DMS79 (cell line): ENCODE data around the gene LIG4.

Source experiments
- DNase-seq: peaks from one replicate; lab custom pipeline; 2025; lab: John Stamatoyannopoulos, UW

LIG4 gene

GRCh38 chr13:108193806-108194205 lies 21.5 kb downstream of the LIG4 start:
- DNase-seq: no peak

- no peak for DNase-seq
Observed at GRCh38 chr13:108190897-108191296, 24.4 kb downstream of the LIG4 start.

- no peak for DNase-seq
Observed at GRCh38 chr13:108188260-108188659, 27.1 kb downstream of the LIG4 start.

GRCh38 chr13:108185223-108185622 lies 30.1 kb downstream of the LIG4 start:
- no peak for DNase-seq

DNA sequence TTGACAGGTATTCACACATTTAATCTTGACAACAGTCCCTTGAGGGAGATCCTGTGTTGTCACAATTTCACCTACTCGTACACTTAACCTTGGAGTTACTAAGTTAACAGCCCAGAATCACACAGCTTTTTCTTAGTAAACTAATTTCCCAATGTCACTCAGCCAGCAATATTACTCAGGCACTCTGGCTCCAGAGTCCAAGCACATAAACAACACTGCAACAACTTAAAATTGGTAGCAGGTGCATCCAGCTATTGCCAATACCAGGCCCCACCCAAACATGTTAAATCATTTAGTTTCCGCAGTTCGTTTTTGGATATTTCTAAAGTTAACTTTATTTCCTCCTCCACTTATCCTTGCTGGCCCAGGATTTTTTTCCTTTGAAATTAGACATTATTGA lies 32.7 kb downstream of the LIG4 start:
- no peak for DNase-seq

- no peak for DNase-seq
Observed at GRCh38 chr13:108178078-108178477, 37.3 kb downstream of the LIG4 start.

DNA sequence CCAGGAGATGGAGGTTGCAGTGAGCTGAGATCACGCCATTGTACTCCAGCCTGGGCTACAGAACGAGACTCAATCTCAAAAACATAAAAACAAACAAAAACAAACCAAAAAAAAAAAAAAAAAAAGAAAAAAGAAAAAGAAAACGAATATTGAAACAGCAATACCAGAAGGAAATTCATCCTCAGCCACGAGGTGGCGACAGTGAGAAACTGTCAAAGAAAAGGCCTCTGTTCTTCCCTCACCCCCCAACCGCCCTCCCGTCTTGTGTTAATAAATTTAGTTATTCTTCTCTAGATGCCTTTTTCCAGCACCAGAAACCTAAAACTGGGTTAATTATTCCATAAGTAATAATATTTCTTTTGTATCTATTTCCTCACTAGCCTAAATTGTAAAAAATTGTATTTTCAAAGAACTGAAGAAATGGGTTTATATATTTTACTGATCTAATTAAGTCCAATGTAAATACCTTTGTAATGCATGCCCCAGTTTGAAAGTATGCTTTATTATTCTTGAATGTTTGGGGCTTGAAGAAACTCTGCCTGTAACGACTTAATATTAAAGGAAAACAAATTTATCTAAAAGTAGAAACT lies 38.6 kb downstream of the LIG4 start:
- DNase-seq: no peak

DNA sequence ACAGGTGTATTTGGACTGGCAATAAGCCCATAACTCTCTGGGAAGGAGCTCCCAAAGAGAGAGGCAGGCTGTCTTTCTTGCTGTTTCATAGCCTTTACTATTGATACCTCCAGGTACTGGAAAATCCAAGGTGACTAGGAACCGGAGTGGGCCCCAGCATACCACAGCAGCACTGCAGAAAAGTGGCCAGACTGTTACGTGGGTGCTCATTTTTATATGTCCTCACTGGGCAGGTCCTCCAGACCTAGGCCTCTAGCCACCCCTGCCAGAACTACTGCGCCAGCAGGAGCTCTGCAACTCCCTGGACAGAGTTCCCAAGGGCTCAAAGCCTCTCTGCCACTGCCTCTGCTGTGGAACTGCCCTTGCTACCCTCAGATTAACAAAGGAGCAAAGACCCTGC lies 46.4 kb downstream of the LIG4 start:
- DNase-seq: no peak

GRCh38 chr13:108166078-108166477 lies 49.3 kb downstream of the LIG4 start:
- no peak for DNase-seq

- no peak for DNase-seq
Observed at GRCh38 chr13:108158746-108159145, 56.6 kb downstream of the LIG4 start.
